ENCODE measurements around the gene NCOA1. TPM values are rescaled to one million over a fixed set of nuclear protein-coding genes. Genes with fewer than 3 reads are reported as not detected.
"Not testable (repeated sequence)": the region's sequence is repeated elsewhere in the genome, so short reads cannot be mapped to it uniquely, and the experiment has no call there.

Gene NCOA1
- total and polyA plus RNA-seq, 2 donors (not counting 3 experiments of a cell fraction or from before 2014, with no cell fraction given), result 11.4 to 14.1 TPM

DNA sequence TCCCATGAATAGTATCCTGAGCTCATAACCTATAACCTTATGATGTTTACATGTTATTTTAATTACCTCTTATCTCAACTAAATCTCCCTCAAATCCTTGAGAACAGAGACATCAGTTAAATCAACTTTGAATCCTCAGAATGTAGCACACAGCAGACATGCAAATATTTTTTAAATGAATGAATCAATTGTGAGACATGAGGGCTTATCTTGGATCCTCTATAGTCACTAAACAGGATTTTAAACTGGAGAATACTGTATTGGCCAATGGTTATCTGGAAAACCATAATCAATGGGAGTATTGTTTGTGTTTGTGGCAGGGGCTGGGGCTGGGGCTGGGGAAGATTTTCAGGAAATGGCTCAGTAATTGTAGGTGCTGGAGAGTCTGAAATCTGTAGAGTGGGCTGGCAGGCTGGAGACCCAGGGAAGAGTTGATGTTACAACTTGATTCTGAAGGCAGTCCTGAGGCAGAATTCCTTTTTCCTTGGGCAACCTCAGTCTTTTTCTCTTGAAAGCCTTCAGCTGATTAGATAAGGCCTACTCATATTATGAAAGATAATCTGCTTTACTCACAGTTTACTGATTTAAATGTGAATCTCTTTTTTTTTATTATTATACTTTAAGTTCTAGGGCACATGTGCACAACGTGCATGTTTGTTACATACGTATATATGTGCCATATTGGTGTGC lies 106.3 kb downstream of the NCOA1 start:
- H2AFZ ChIP-seq (ENCODE audit: low read depth, low read length), result no peak overlapping the region
- no TSS peak for BruUV-seq (replicated peaks)
- FAIRE-seq (no peak), DNase-seq (ENCODE audit: low read depth, low spot score) (no peak)
- H3K27ac ChIP-seq (ENCODE audit: insufficient read depth, low read depth, low read length), result no peak overlapping the region
- no peaks in the 10 kb centered on the region for H3K9me1 ChIP-seq (replicated peaks; ENCODE audit: control insufficient read depth, extremely low read depth, insufficient read depth, low read length)
- dilution Hi-C loops (cut with MboI; ENCODE audit: extremely low pct_ligation_motif_present, low sequenced_read_pairs), result no loop called here
- ChIA-PET POLR2A (no interaction called here), CTCF (interaction anchor here (0.6 kb wide), 1 partner anchor 293 kb away, joined by 3 read pairs; no protein-coding TSS in a partner anchor)
- H3K36me3 ChIP-seq (ENCODE audit: control insufficient read depth in 2 of 2, extremely low read depth in 1 of 2, insufficient read depth in 2 of 2, low read length in 2 of 2), result no peaks in the 10 kb centered on the region
- H3K9ac ChIP-seq (replicated peaks; ENCODE audit: extremely low read depth, insufficient read depth, low read length), result no peak overlapping the region
- H3K79me2 ChIP-seq (ENCODE audit: control insufficient read depth, insufficient read depth, low read length), result no peaks in the 10 kb centered on the region
- H3K4me3 ChIP-seq (replicated peaks in 1 of 3; ENCODE audit: insufficient read depth in 1 of 3, low read depth in 1 of 3, low read length in 3 of 3), result no peak overlapping the region
- no peaks in the 10 kb centered on the region for H3K9me3 ChIP-seq (replicated peaks; ENCODE audit: control insufficient read depth, insufficient read depth, low read length)
- intact Hi-C loops (cut with micrococcal nuclease), result no loop called here
- H3K4me1 ChIP-seq (ENCODE audit: control insufficient read depth, extremely low read depth, insufficient read depth, low read length), result no peaks in the 10 kb centered on the region
- H3K27me3 ChIP-seq (ENCODE audit: control insufficient read depth in 2 of 2, insufficient read depth in 2 of 2, low read length in 2 of 2), result no peaks in the 10 kb centered on the region
- H4K20me1 ChIP-seq (replicated peaks; ENCODE audit: control insufficient read depth, extremely low read depth, insufficient read depth, low read length), result no peaks in the 10 kb centered on the region
- TF ChIP-seq MYC (IDR thresholded peaks at IDR 0.05; ENCODE audit: low read depth, low read length) (no peak), GATA2 (IDR thresholded peaks at IDR 0.05; ENCODE audit: insufficient read depth, insufficient read length, low read depth, low read length) (no peak), JUN (IDR thresholded peaks at IDR 0.05; ENCODE audit: borderline replicate concordance, insufficient read depth, insufficient read length, low read depth) (no peak), POLR2A (IDR thresholded peaks at IDR 0.05; ENCODE audit: low read depth, low read length) (no peak), CTCF (IDR thresholded peaks at IDR 0.05; ENCODE audit: extremely low read depth in 1 of 2, insufficient read depth in 1 of 2, low read depth in 1 of 2, low read length in 2 of 2) (no peak), FOS (IDR thresholded peaks at IDR 0.05; ENCODE audit: borderline replicate concordance, insufficient read depth, low read length) (no peak), POLR2AphosphoS5 (IDR thresholded peaks at IDR 0.05; ENCODE audit: insufficient read depth, low read depth, low read length) (no peak), EZH2 (IDR thresholded peaks at IDR 0.05; ENCODE audit: borderline replicate concordance, low read depth, low read length, severe bottlenecking) (no peak)
- TF ChIP-seq, protein P1, sequence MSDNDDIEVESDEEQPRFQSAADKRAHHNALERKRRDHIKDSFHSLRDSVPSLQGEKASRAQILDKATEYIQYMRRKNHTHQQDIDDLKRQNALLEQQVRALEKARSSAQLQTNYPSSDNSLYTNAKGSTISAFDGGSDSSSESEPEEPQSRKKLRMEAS (IDR thresholded peaks at IDR 0.05; ENCODE audit: insufficient read depth, insufficient read length), result no peak
- H3K4me2 ChIP-seq (ENCODE audit: insufficient read depth, low read length), result no peak overlapping the region

DNA sequence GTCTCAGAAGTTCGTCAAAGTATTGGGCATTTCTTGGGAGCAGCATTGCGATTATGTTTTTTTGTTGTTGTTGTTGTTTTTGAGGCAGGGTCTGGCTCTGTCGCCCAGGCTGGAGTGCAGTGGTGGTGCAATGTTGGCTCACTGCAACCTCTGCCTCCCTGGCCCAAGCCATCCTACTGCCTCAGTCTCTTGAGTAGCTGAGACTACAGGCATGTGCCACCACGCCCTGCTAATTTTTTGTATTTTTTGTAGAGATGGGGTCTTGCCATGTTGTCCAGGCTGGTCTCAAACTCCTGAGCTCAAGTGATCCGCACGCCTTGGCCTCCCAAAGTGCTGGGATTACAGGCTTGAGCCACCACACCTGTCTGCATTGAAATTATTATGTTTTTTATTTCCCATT lies 109.1 kb downstream of the NCOA1 start:
- DNase-seq (ENCODE audit: low read depth, low spot score); H2AFZ ChIP-seq (ENCODE audit: low read depth, low read length); H3K9me3 ChIP-seq (replicated peaks; ENCODE audit: control insufficient read depth, insufficient read depth, low read length); H3K4me2 ChIP-seq (ENCODE audit: insufficient read depth, low read length); intact Hi-C loops (cut with micrococcal nuclease); POLR2A ChIA-PET; H3K4me1 ChIP-seq (ENCODE audit: control insufficient read depth, extremely low read depth, insufficient read depth, low read length); H3K27ac ChIP-seq (ENCODE audit: insufficient read depth, low read depth, low read length); H3K9ac ChIP-seq (replicated peaks; ENCODE audit: extremely low read depth, insufficient read depth, low read length); dilution Hi-C loops (cut with MboI; ENCODE audit: extremely low pct_ligation_motif_present, low sequenced_read_pairs); H3K36me3 ChIP-seq (ENCODE audit: control insufficient read depth in 2 of 2, extremely low read depth in 1 of 2, insufficient read depth in 2 of 2, low read length in 2 of 2); H3K27me3 ChIP-seq (ENCODE audit: control insufficient read depth in 2 of 2, insufficient read depth in 2 of 2, low read length in 2 of 2); H4K20me1 ChIP-seq (replicated peaks; ENCODE audit: control insufficient read depth, extremely low read depth, insufficient read depth, low read length); FAIRE-seq; H3K9me1 ChIP-seq (replicated peaks; ENCODE audit: control insufficient read depth, extremely low read depth, insufficient read depth, low read length); H3K79me2 ChIP-seq (ENCODE audit: control insufficient read depth, insufficient read depth, low read length); H3K4me3 ChIP-seq (replicated peaks in 1 of 3; ENCODE audit: insufficient read depth in 1 of 3, low read depth in 1 of 3, low read length in 3 of 3); BruUV-seq (replicated peaks): not testable (repeated sequence)
- CTCF ChIA-PET, result interaction anchor here (1.2 kb wide), 2 partner anchors 11 to 12 kb away, joined by 3 read pairs; no protein-coding TSS in a partner anchor

All from endothelial cell of umbilical vein (primary cell).